HG02623 (cell line): ENCODE measurements around the gene DYNLT3.

Experiments used
- ATAC-seq: cut with Tn5 transposase; IDR thresholded peaks from one replicate; pipeline ENCODE4 v1.9.1; 2021; ENCODE audit warnings: moderate library complexity; ENCODE audit not compliant: unreplicated experiment

DYNLT3 gene

DNA sequence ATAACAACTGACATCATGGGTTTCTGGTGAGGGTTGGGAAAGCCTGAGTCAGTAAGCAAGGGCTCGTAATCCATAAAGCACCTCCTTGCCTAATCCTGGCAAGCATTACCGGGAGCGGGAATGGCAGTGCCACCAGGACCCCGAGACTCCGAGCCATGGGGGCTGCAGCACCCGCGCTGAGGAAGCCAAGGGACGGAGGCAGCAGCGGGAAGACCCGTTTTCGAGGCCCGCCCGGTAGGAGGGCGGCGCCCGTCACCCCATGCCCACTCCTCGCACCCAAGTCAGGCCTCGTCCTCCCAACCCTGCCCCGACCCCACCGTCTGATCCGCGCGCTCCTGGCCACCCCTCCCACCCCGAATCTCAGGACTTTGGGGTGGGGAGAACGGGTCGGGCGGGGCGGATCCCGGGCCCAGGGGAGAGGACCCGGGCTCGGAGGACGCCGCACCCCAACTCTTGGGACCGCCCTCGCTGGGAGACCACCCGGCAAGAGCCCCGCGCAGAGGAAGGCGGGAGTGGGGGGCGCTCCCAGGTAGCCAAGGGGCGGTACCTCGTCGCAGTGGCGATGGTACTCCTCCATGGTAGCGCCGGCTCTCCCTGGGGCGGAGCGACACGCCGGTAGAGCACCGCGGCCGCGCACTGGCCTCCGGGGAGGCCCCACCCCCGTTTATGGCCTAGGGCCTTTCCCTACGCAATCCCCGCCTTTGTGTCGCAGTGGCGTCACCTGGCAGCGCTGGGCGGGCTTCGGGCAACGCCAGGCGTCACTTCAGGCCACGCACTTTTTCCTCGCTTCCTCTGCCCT lies at the start of gene DYNLT3:
TSS of gene DYNLT3 (minus strand) at position 638 of the 799 bp plus-strand sequence. CDS start at position 577, 61 bp downstream.
- ATAC-seq, result peak; percentile 98

- no peak for ATAC-seq
Measured at GRCh38 chrX:37896511-37896890, 49.1 kb upstream of the DYNLT3 start.

DNA sequence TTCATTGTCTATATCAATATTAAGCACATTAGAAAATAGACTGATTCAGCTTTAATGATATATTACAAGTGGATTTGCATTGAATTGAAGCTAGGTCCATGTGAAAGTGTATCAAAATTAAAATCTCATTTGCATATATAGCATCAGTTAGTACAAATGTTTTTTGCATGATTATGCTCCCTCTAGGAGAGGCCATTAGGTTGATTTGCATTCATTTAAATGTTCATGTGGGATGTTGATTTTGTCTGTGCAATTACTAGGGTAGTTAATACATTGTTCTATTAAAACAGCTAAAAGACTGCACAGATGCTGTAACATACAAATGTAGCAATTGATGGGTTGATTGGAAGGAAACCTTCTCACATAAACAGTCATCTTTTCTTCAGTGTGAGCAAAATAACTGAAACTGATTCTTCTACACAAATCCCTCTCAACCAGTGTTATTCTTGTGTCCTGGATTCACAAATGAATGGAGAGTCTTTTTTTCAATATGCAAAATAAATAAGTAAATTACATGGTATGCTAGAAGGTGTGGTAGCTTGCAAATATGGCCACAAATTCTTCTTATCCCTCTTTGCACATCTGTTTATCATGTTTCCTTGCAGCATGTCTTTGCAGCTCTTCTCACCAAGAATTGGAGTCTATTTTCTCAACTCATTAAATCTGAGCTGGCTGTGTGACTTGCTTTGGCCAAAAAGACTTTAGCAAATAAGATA lies 48.6 kb upstream of the DYNLT3 start:
- ATAC-seq, result no peak

DNA sequence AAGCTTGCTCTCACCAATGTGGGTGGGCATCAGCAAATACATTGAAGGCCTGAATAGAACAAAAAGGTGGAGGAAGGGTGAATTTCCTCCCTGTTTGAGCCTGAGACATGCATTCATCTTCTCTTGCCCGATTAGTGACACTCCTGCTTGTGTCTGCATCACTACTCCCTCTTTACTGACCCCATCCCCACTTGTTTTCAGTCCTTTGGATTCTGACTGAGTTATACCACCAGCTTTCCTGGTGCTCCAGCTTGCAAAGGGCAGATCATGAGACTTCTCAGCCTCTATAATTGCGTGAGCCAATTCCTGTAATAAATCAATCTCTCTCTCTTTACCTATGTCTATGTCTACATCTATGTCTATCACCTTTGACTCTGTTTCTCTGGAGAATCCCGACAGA lies 47.4 kb upstream of the DYNLT3 start:
- ATAC-seq, result no peak

- ATAC-seq, result no peak
Measured at GRCh38 chrX:37888010-37888409, 40.6 kb upstream of the DYNLT3 start.

DNA sequence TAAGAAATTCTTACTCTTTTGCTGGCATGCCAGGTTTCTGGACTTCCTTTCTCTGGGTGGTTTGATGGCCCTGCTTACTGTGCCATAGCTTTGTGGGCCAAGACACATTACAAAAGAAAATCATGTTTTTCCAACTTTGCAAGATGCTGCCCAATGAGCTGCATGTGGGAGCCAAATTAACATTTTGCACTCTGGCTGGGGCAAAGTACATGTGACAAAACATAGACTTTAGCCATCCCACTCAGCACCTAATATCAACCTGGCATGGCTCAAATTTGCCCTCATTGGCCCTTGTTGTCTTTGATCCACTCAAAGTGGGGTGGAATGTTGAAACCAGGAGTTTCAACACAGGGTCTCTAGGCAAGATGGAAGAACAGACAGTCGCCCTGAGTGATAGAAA lies 40.0 kb upstream of the DYNLT3 start:
- ATAC-seq, result no peak

DNA sequence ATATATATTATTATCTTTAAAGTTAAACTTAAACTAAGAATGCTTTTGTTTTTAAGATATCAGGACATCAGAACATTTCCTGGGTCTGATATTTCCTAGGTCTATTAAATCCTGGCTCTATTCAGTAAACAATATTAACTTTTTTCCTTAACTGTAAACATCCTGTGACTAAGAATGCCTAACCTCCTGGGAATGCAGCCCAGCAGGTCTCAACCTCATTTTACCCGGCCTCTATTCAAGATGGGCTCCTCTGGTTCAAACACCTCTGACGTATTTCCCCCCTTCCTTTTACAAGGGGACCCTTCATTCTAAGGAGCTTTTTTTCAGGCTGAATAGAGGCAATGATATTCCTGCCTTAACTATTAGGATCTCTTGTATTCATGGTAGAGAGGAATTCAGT lies 35.8 kb upstream of the DYNLT3 start:
- ATAC-seq, result no peak

DNA sequence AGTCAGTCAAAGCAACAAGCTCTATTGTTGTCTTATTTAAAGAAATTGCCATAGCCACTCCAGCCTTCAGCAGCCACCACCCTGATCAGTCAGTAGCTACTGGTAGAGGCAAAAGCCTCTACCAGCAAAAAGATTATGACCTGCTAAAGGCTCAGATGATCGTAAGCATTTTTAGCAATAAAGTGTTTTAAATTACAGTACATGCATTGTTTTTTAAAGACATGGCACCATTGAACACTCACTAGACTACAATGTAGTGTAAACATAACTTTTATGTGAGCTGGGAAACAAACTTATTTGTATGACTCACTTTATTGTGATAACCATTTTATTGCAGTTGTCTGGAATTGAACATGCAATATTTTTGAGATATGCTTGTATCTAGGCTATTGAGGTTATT lies 32.3 kb upstream of the DYNLT3 start:
- ATAC-seq, result no peak

- no peak for ATAC-seq
Measured at GRCh38 chrX:37876716-37877115, 29.3 kb upstream of the DYNLT3 start.

GRCh38 chrX:37875675-37876074 lies 28.3 kb upstream of the DYNLT3 start:
- ATAC-seq, result no peak

GRCh38 chrX:37873220-37873619 lies 25.8 kb upstream of the DYNLT3 start:
- no peak for ATAC-seq

DNA sequence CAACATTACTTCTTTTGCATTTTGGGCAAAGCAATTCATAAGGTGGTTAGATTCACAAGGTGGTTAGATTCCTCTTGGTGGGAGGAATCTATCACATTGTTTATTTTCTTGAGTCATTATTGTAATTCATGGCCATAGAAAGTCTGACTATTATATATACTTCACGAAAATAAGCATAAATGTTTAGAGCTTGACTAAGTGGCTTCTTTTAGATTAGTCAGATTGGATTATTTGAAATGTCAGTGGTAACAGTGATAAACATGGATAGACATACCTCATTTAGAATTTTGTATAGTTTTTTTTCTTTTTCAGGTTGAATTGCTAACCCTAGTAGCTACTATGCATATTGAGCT lies 24.9 kb upstream of the DYNLT3 start:
- no peak for ATAC-seq

DNA sequence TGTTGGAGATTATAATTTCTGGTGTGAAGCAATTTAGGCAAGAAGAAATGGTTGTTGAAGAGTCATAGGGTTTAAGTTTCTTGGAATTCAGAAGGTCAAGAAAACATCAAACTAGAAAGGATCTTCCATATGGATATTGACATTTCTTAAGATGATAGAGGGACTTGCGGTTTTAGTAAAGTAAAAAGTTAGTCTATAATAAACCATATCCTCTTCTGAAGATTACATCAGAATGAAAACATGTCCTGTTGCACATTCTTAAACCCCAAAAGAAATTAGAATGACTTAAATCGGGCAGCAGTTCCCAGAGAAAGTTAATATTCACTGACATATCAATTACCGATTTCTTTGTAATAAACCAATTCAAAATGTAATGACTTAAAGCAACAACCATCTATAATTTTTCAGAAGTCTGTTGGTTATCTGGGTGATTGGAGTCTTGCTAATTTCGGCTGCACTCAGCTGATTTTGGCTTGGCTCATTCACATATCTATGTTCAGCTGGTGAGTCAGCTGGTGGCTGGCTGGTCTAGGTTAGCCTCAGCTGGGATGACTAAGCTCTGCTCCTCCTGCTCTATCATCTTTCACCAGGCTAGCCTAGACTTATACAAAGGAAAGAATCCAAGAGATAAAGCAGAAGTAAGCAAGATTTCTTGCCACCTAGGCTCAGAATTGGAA lies 24.4 kb upstream of the DYNLT3 start:
- ATAC-seq, result no peak

GRCh38 chrX:37867536-37868153 lies 20.3 kb upstream of the DYNLT3 start:
- ATAC-seq, result no peak

DNA sequence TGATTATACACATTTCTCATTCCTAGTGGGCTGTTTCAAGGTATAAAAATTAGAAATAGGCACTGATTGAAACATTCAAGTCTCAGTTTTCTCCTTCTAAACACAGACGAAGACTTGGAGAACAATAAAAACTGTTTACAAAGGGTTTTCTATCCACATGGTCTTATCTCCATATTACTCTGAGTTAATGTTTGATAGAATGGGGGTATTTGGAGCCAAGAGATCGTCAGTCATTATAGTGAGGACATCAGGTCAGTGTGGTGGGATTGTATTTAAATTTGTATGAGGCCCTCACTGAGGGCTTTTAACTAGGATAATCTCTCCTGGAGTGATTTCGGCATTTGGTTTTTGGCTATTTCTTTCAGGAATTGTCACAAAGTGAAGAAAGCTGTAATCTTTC lies 16.4 kb upstream of the DYNLT3 start:
- no peak for ATAC-seq

- no peak for ATAC-seq
Measured at GRCh38 chrX:37862851-37863250, 15.5 kb upstream of the DYNLT3 start.

DNA sequence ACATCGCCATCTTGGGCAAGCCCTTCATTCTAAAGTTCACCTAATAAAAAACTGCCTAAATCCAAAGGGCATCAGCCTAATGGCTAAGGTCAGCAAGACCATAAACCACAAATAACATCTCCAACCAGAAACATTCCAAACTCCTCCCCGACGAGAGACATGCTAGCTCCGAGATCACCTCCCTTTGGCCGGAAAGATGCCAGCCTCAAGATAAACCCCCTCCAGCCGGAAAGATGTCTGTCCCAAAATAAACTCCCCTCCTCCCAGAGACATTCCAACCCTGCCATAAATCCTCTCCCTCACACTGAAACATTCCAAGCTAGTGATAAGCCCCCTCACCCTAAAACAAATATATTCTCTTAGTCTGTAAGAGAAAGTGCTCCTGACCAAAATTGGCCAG lies 13.3 kb upstream of the DYNLT3 start:
- ATAC-seq, result no peak

DNA sequence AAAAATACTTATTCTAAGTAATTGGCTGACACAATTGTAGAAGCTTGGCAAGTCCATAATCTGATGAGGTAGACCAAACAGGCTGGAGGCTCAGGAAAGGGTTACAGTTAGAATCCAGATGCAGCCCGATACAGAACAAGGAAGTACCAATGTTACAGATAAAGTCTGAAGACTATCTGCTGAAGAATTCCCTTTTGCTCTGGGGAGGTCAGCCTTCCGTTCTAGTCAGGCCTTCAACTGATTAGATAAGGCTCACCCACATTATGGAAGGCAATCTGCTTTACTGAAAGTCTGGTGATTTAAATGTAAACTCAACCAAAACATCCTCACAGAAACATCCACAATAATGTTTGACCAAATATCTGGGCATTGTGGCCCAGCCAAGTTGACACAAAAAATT lies 7.4 kb upstream of the DYNLT3 start:
- no peak for ATAC-seq

GRCh38 chrX:37854148-37854547 lies 6.8 kb upstream of the DYNLT3 start:
- no peak for ATAC-seq

GRCh38 chrX:37847733-37848197 lies 394 bp upstream of the DYNLT3 start:
- ATAC-seq, result no peak

- ATAC-seq, result no peak
Measured at GRCh38 chrX:37846558-37846933, 825 bp downstream of the DYNLT3 start.

GRCh38 chrX:37846141-37846540 lies 1.2 kb downstream of the DYNLT3 start:
- no peak for ATAC-seq
